Measurements from ENCODE around the gene NFATC1. TPM values are rescaled to one million over a fixed set of nuclear protein-coding genes. Genes with fewer than 3 reads are reported as not detected.

NFATC1 gene
- polyA plus RNA-seq, 1 of the 3 experiments (the other 2 are of a cell fraction): 0.02 TPM

GRCh38 chr18:79495591-79496071 is 99.9 kb downstream of the NFATC1 start:
- no peak overlapping the region for H3K4me2 ChIP-seq
- H3K27ac ChIP-seq (ENCODE audit: low read depth in 2 of 2, low read length in 1 of 2): no peak overlapping the region
- no peak overlapping the region for H3K4me3 ChIP-seq (ENCODE audit: low read depth in 2 of 2, low read length in 1 of 2)
- no peak overlapping the region for H2AFZ ChIP-seq (ENCODE audit: low read depth)
- CTCF ChIA-PET: no interaction called here
- H3F3A ChIP-seq (replicated peaks; ENCODE audit: insufficient read depth): no peaks in the 10 kb centered on the region
- no peaks in the 10 kb centered on the region for H4K20me1 ChIP-seq (ENCODE audit: insufficient read depth)
- no peaks in the 10 kb centered on the region for H3K4me1 ChIP-seq (ENCODE audit: control insufficient read depth in 1 of 2, insufficient read depth in 2 of 2, low read depth in 1 of 2, low read length in 1 of 2)
- H3K36me3 ChIP-seq (replicated peaks in 1 of 2; ENCODE audit: control insufficient read depth in 1 of 2, insufficient read depth in 2 of 2, low read length in 1 of 2): peaks cover 0 to 6% of the 10 kb centered on the region in 2 experiments
- no peak overlapping the region for H3K9ac ChIP-seq
- H3K9me2 ChIP-seq: no peaks in the 10 kb centered on the region
- no peak for TF ChIP-seq CHD2 (IDR thresholded peaks at IDR 0.05; ENCODE audit: low read length, partially characterized antibody)
- TF ChIP-seq SIN3A (IDR thresholded peaks at IDR 0.05; ENCODE audit: borderline replicate concordance, low read depth, low read length): no peak
- TF ChIP-seq TCF12 (IDR thresholded peaks at IDR 0.05): no peak
- TF ChIP-seq, protein P1, sequence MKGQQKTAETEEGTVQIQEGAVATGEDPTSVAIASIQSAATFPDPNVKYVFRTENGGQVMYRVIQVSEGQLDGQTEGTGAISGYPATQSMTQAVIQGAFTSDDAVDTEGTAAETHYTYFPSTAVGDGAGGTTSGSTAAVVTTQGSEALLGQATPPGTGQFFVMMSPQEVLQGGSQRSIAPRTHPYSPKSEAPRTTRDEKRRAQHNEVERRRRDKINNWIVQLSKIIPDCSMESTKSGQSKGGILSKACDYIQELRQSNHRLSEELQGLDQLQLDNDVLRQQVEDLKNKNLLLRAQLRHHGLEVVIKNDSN (IDR thresholded peaks at IDR 0.05; ENCODE audit: borderline replicate concordance, low read depth): no peak
- TF ChIP-seq MAX (IDR thresholded peaks at IDR 0.05; ENCODE audit: low read depth): no peak
- no peak for TF ChIP-seq IRF3 (IDR thresholded peaks at IDR 0.05; ENCODE audit: low read depth, low read length)
- TF ChIP-seq GABPA (IDR thresholded peaks at IDR 0.05; ENCODE audit: low read depth): no peak
- TF ChIP-seq GATA2 (CRISPR knock-in tag; IDR thresholded peaks at IDR 0.05): no peak
- TF ChIP-seq FOXJ3 (CRISPR knock-in tag; IDR thresholded peaks at IDR 0.05): no peak
- no peak for TF ChIP-seq PBX3 (IDR thresholded peaks at IDR 0.05)
- peaks cover 35% of the 10 kb centered on the region for H3K27me3 ChIP-seq (ENCODE audit: insufficient read depth)
- H3K9me3 ChIP-seq: 0 out of 2 replicates have a peak, but pooled peaks cover 17% of the 10 kb centered on the region
- POLR2A ChIA-PET: no interaction called here
- no peaks in the 10 kb centered on the region for H3K79me2 ChIP-seq (ENCODE audit: insufficient read depth)
- WGBS (ENCODE audit: low lambda C conversion rate): 65% methylated on average over 31 of the region's 37 CpGs
- no peak for DNase-seq

- peaks cover 0 to 6% of the 10 kb centered on the region in 2 experiments for H3K36me3 ChIP-seq (replicated peaks in 1 of 2; ENCODE audit: control insufficient read depth in 1 of 2, insufficient read depth in 2 of 2, low read length in 1 of 2)
- POLR2A ChIA-PET: no interaction called here
- H3K9me3 ChIP-seq: 0 out of 2 replicates have a peak, but pooled peaks cover 17% of the 10 kb centered on the region
- 25% methylated on average over 24 of the region's 32 CpGs for WGBS (ENCODE audit: low lambda C conversion rate)
- H3K79me2 ChIP-seq (ENCODE audit: insufficient read depth): no peaks in the 10 kb centered on the region
- H3F3A ChIP-seq (replicated peaks; ENCODE audit: insufficient read depth): no peaks in the 10 kb centered on the region
- H4K20me1 ChIP-seq (ENCODE audit: insufficient read depth): no peaks in the 10 kb centered on the region
- no peak overlapping the region for H3K9ac ChIP-seq
- H3K27me3 ChIP-seq (ENCODE audit: insufficient read depth): peaks cover 28% of the 10 kb centered on the region
- no peaks in the 10 kb centered on the region for H3K4me1 ChIP-seq (ENCODE audit: control insufficient read depth in 1 of 2, insufficient read depth in 2 of 2, low read depth in 1 of 2, low read length in 1 of 2)
- H3K4me3 ChIP-seq (ENCODE audit: low read depth in 2 of 2, low read length in 1 of 2): no peak overlapping the region
- CTCF ChIA-PET: no interaction called here
- H3K9me2 ChIP-seq: no peaks in the 10 kb centered on the region
- DNase-seq: no peak
- H3K27ac ChIP-seq (ENCODE audit: low read depth in 2 of 2, low read length in 1 of 2): no peak overlapping the region
- no peak overlapping the region for H2AFZ ChIP-seq (ENCODE audit: low read depth)
- H3K4me2 ChIP-seq: no peak overlapping the region
- TF ChIP-seq MEF2A (IDR thresholded peaks at IDR 0.05; ENCODE audit: borderline replicate concordance, low read depth) (no peak), RAD21 (IDR thresholded peaks at IDR 0.05; ENCODE audit: low read length) (no peak), PBX3 (IDR thresholded peaks at IDR 0.05) (no peak), TAF1 (IDR thresholded peaks at IDR 0.05; ENCODE audit: borderline replicate concordance, low read depth, low read length) (no peak), ELF1 (IDR thresholded peaks at IDR 0.05) (no peak), RCOR1 (IDR thresholded peaks at IDR 0.05; ENCODE audit: low read length) (no peak), MAX (IDR thresholded peaks at IDR 0.05; ENCODE audit: low read depth) (no peak), RFX5 (IDR thresholded peaks at IDR 0.05; ENCODE audit: low read length) (no peak), NRF1 (IDR thresholded peaks at IDR 0.05; ENCODE audit: low read depth, low read length) (no peak), FOXM1 (IDR thresholded peaks at IDR 0.05; ENCODE audit: low read depth) (no peak), TCF12 (IDR thresholded peaks at IDR 0.05) (no peak)
- TF ChIP-seq, protein P2, sequence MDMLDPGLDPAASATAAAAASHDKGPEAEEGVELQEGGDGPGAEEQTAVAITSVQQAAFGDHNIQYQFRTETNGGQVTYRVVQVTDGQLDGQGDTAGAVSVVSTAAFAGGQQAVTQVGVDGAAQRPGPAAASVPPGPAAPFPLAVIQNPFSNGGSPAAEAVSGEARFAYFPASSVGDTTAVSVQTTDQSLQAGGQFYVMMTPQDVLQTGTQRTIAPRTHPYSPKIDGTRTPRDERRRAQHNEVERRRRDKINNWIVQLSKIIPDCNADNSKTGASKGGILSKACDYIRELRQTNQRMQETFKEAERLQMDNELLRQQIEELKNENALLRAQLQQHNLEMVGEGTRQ (IDR thresholded peaks at IDR 0.05; ENCODE audit: borderline replicate concordance, low read depth, low read length): no peak
Measured at GRCh38 chr18:79496237-79496977, 100.7 kb downstream of the NFATC1 start.
